HL-60/S4 treated with phorbol 12-myristate 13-acetate at 8.2 ng/mL for 4 days and 3 days (cell line): ENCODE measurements around the gene PPP1R1B.

ENCODE experiments used
- in situ Hi-C: fragments of 300-500 bp; cut with MboI; formaldehyde crosslinking; loops from 2 replicates; pipeline ENCODE4 v1.15.0; 2022; ENCODE audit warnings: low sequenced_read_pairs

The PPP1R1B gene

DNA sequence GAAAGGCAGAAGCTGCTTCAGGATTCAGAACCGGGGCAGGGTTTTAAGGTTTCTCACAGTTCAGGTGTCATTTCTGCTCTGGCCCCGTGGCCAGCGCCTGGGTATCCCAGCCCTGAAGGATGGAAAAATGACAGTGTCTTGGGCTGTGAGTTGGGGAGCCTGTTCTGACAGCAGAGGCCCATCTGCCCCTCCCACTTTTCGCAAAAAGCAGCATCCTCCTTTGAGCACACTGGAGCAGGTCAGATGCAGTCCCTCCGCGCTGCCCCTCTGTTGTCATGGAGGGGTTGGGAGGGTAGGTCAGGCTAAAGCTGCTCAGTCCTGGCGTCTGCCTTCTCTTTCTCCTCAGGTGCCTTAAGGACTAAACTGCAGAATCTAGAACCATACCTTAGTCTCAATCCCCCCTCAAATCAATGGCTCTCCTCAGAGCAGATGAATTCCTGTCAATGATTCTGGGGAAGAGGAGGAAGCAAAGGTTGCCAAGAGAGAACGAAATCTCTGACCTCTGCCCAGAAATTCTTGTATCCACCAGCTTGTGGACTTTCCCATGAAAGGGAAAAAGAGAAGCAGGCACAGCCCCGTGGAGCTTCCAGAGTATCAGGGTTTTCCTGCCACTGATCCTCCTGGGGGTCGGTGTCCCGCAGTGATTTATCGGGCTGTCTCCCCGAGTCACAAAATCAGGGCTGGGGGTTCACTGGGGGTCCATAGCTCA is 26.3 kb upstream of the PPP1R1B start:
- in situ Hi-C loops, result no loop called here

DNA sequence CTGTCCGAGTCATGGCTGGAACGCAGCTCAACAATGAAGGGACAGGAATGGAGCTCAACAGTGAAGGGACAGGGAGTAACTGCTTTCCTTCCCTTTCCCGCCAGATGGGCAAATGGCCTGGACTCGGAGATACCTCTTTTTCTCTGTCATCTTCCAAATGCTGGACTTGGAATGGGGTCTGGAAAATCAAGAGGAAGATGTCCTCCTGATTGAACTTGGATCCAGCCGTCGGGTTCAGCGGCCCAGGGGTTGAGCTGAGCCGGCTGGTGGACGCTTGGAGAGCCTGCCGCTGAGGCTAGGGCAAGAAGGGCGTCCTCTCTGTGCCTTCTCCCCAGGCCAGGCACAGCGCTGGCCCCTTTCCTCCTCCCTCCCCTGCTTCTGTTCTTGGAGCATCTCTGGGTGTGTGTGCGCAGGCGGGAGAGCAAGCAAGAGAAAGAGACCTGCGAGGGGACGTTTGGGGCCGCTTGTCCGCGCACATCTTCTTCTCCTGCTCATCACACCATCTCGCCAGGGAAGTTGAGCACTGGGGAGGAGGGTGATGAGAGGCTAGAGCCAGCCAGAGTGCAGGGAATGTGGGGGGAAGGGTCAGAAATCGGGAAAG is 25.7 kb upstream of the PPP1R1B start:
- in situ Hi-C loops, result no loop called here

DNA sequence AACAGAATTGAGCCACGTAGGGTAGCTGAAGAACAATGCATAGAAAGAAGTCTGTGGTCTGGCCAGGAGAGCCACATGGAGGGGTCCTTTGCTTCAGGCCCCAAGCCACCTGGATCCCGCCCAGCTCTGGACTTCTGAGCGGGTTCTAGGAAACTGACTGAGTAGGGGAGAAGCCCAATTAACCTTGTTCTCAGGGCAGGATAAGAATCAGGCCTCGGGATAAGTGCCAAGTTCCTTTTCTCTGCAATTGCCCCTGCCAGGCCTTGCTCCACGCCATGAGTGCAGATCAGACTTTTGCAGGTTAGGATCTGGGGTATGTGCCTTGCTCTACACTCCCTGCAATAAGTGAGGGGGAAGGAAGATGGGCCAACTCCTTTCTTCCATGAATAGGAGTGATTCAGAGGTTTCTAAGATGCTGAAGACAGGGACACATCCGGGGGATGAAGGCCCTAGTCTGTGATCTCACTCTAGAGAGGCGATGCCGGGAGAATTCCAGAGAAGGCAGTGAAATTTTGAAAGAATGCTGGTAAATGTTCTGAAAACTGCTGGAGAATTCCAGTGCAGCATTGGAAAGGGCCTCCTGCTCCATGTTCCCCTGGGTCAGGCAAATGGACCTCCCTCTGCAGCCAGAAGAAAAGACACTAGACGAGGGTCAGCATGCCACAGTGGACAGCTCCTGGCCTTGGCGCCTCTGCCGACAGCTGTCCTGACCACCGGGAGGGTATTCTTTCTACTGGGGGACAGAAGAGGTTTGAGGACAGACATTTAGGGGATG is 24.8 kb upstream of the PPP1R1B start:
- in situ Hi-C loops, result no loop called here

DNA sequence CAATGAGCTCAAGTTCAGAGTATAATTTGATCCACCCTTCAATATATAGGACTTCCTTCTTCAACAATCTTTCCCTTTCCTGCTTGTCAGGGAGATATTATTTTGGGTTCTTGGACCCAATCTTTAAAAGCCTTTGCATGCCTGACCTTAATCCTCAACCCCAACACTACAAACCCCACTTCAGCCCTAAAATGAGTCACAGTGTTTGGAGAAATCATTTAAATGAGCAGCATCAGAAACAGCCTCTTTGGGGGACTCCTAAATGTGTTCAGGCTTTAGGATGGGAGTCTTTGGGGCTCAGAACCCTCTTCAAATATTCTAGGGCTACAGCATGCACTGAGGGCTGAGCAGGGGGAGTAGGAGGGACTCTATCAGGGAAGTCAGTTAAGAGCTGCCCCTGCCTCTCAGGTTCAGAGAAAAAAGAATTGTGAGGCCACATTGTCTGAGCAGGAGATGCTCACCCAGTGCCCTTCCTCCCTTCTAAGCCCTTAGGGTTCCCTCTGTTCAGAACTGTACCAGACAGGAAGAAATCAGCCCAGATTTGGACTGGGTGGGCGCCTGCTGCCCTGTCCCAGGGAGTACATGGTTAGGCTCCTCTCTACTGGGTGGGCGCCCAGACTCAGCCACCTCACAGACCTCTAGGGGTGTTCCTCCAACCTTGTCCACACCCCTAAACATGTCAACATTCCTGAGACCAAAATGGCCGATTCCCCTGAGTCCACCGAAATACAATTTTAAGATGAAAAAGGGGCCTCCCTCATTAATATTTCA is 24.0 kb upstream of the PPP1R1B start:
- in situ Hi-C loops, result no loop called here

DNA sequence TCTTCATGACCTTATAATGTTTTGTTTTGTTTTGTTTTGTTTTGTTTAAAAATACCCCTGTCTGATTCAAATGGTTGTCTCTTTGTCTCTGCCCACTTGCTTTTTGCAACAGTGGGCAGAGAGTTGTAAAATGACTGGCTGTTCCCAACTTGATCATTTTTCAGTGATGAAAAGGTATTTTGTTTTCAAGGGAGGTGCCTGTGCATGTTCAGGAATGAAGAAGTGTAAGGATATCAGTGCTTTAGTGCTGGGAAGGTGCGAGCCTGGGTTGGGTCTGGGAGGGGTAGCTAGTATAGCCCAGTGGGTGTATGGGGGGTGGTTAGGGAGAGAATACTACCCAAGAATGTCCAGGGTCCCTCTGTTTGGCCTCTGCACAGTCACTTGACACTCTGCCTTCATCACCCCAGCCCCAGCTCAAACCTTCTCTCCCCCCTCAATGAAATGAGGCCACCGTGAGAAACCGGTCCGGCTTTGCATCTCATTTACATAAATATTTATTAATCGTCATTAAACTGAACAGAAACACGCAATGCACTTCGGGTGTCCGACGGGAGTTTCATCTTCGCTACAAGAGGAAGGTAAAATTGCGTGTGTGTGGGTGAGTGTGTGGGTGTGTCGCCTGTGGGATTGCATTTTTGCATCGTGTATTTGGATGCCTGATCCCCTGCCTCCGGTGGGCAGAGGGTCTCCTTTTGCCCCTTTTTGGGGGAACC is 23.3 kb upstream of the PPP1R1B start:
- in situ Hi-C loops, result no loop called here

DNA sequence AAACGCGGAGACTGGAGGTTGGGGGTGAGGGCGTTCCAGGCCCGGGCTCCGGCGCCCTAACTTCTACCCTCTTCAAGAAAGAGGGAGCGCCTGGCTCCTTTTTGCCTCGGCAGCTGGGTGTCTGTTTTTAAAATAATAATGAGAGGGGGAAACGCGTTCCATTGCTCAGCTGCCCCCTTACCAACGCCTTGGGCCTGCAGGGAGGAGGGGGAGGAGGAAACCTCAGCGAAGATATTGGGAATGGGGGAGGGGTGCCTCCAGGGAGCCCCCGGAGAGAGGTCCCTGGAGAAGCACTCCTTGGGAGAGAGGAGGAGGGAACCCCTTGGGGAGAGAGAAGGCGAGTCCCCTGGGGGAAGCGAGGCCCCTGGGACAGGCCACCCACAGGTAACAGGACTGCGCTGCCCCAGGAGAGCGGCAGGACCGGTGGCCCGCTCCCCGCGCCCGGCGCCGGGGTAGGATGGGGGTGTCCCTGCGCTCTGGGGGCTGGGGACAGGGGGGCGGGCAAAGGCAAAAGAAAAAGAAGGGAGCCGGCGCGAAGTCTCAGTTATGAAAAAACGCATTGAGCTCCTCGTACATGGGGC is 21.8 kb upstream of the PPP1R1B start:
- in situ Hi-C loops, result no loop called here

DNA sequence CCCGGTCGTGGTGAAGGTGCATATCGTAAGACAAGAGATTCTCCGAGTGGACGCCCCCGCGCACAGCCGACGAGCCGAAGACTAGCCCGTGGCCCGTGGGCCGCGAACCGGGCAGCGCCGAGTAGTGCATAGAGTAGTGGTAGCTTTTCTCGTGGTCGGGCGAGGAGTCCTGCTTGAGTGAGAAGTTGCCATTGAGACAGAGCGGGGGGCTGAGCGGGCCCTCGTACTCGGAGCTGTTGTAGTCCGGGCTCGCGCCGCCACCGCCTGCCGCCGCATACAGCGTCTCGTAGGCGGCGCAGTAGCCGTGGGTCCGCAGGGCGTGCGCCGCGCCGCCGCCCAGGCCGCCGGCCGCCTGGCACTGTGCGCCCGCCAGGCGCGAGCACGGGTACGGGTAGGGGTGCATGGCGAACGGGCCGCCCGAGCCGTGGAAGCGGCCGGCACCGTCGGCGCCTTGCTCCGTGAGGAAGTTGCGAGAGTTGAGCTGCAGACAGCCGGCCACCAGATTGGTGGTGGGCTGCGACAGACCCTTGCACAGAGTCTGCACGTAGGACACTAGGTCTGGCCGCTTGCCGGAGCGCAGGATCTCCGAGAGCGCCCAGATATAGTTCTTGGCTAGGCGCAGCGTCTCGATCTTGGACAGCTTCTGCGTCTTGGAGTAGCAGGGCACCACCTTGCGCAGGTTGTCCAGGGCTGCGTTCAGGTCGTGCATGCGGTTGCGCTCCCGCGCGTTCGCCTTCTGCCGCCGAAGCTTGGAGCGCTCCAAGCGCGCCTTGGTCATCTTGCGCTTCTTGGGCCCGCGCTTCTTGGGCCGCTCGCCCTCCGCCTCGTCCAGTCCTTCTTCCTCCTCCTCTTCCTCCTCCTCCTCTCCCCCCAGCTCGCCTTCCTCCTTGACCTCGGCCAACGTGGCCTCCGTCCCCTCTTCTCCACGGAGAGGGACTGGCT is 21.0 kb upstream of the PPP1R1B start:
- in situ Hi-C loops, result no loop called here

DNA sequence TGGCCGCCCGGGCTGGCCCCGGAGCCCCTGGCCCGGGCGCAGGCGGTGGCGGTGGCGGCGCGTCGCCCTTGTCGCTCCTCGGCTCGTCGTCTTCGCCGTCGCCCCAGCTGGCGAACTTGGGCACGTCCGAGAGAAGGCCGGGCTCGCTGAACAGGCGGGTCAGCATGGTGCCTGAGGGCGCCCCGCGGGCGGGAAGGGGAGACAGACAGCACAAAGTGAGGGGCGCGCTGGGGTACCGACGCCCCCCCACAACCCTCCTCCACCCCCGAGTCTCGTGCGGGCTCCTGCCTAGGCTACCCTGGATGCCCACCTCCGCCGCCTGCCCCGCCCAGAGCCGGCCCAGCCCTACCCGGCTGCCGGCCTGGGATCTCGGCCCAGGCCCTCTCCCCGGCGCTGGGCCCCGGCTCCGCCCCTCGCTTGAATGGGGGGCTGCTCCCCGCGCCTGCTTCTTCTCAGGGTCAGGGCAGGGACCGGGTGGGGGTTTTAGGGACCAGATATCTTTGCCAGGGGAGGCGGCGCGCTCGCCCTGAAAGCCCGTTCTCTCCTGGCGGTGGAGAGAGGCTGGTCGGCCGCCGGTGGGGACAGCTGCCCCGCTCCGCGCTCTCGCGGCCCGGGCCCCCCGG is 20.2 kb upstream of the PPP1R1B start:
- in situ Hi-C loops, result no loop called here

DNA sequence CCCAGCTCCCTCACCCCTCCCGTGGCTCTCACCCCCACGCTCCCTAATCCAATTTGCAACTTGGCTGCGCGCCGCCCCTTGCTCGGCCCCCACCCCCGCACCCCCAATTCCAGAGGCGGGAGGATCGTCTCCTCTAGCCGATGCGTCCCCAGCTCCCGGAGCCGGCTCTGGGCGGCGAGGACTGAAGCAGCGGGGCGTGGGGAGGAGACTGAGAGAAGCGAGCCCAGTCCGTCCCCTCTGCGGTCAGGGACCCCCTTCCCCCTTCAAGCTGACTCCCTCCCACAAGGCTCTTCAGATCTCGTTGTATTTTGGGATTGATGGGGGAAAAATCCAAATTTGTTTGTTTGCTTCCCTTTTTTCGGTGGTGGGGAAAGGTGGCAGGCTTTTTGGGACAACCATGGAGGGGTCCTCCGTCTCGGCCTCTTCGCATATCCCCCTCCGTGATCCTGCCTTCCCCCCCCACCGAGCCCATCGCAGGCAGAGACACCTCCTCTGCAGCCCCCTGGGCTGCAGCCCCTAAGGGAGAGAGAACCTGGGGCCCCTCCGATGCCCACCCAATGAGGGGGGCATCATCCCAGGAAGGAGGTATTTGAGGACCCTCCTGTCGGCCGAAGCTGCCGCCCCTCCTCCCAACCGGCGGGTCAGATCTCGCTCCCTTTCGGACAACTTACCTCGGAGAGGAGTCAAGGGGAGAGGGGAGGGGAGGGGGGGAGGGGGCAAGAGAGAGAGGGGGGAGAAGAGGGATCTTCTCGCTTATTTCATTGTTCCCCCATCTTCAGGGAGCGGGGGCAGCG is 19.5 kb upstream of the PPP1R1B start:
- in situ Hi-C loops, result no loop called here

DNA sequence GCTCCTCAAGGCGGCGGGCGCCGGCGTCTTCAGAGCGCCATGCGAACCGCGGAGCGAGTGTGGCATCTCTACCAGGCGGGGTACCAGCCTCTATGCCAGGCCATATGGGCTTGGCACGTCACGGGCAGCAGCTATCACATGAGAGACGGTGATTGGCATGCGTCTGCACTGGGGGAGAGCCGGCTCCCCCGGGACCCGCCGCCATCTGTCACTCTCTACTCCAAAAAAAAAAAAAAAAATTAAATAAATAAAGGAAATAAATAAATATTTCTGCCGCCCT is 19.0 kb upstream of the PPP1R1B start, which contains the start of gene NEUROD2:
NEUROD2 (minus strand) TSS at position 70 of the 280 bp plus-strand sequence. CDS start 1,321 bp downstream, outside the sequence.
- in situ Hi-C loops, result no loop called here

DNA sequence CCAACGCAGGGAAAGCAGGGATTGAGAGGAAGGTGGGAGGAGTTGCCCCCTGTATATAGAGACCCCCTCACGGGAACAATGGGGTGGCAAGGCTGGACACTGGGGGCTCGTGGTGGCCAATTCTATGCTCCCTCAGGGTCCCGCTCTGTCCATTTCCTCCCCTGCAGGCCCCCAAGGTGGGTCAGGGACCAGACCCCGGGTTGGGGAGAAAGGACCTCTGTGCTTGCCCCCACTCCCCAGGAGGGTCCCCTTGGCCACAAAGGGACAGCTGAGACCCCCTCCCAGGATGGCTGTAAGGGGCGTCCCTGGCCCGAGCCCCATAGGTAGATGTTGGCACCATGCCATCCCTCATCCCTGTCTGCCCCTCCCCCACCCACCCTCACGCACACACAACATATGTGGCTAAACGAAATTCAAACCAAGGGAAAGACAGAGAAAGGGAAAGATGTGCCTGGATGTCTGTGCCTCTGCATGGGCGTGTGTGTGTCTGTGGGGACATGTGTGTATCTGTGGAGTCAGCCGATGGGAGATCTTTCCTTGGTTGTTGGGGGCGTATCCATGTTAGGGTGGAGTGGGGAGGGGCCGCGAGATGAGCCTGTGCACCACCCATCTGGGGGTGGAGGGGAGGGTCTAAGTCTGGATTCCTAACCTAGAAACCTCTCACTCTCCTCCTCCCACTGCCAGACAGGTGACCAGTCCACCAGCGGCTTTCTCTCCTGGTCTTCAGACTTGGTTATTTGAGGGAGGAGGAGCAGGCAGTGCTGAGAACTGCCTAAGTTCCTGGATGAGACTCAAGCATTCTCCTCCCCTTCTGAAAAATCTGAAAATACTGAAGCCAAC is 18.4 kb upstream of the PPP1R1B start:
- in situ Hi-C loops, result no loop called here

DNA sequence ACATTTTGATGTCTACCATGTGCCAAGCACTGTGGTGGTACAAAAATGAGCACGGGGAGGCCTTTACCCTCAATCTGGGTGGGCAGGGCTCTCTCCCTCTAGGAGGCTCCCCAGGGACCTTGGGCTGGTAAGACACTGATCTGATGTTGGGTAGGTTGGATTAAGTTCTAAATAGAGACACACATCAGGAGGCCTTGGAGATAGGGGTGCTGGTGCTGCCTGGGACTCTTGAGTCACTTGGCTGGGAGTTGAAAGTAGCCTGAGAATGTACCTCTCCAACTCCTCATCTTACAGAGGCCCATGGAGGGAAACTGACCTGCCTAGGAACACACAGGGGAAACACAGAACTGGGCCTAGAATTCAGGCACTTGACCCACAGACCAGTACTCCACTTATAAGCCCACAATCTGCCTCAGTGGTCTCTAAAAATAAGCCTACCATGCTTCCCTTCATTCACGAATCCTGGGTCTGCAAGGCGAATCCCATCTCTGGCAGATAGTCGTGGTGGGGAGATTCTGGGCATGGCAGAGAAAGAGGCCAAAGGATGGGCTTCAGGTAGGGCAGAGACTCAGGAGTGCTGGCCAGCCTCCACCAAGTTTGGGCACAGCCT is 17.2 kb upstream of the PPP1R1B start:
- in situ Hi-C loops, result no loop called here

DNA sequence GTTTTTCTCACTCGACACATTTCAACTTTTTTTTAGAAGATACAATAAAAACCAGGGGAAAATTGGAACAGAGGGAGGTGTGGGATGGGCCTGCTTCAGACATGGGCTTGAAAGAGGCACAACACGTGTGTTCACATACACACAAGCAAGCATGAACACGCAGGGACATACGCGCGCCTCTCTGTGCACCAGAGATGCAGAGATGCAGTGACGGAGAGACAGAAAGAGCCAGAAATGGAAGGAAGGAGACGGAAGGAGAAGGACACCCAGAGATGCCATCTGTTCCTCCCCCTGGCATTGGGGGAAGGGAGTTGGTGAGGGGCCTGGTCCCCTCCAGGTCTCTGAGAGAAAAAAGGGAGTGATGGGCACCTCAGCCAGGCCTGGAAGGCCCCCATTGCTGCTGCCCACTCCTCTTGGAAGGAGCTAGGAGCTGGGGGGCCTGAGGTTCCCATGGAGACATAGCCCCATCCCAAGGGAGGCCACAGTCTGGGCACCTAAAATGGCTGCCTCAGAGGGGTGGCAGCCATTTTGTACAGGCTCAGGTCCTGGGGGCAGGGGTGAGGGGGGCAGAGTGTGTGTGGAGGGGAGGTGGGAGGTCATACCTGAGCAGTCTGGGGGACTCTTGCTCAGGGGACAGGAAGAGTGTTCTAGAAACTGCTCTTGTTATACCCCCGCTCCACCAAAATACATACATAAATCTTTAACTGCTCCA is 15.2 kb upstream of the PPP1R1B start:
- in situ Hi-C loops, result no loop called here

DNA sequence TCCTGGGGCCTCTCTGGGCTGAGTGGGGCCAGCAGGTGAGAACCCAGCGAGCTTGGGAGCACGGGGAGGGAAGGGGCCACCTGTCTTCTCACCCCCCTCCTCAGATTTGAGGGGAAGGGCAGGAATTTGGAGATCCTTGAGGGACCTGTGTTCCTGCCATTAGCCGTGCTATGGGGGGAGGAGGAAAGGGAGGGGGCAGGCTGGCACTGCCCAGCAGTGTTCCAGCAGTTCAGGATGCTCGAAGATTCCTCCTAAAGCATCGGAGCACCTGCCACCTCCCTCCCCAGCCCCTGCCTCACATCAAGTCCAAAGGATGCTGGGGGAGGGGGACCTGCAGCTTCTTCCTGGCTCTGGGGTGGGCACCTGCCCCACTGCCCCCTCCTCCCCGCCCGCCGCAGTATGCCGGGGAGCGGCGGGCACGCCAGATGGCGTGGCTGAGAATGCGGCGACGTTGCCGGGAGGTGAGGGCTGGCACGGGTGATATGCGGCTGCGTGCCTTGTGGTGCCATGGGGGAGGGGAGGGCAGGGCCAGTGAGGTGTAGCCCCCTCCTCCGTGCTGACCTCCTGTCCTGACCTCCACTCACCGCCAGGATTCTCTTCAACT is 14.4 kb upstream of the PPP1R1B start:
- in situ Hi-C loops, result no loop called here

DNA sequence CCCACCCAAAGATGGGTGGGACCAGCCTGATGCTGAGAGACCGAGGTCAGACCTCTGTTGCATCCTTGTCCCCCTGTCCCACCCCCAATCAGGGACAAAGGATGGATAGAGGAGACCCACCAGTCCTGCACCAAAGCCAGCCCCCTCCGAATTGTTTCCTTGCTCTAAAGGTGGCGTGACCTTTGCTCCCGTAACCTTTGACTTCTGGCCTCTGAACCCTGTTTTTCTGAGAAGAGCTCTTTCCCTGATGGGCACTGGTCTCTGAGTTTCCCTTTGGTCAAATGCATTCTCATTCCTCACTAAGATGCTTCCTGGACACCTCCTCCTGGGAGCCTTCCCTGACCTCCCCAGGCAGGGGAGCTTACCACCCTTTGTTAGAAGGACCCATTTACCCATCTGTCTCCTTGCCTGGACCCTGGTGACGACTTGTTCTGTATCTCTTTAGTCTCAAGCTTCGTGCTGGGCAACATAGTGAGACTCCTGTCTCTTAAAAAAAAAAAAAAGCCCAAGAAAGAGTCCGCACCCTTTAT is 13.8 kb upstream of the PPP1R1B start:
- in situ Hi-C loops, result no loop called here
